Caco-2 (cell line): Measurements from ENCODE around the gene KNDC1. TPM values are rescaled to one million over a fixed set of nuclear protein-coding genes. Genes with fewer than 3 reads are reported as not detected.

ENCODE experiments used
- BruUV-seq: library from RNA; stranded (reverse); fragments of 400-500 nt; replicated peaks from 2 replicates; lab custom pipeline; 2021; lab: Mats Ljungman, UMichigan
- CTCF ChIA-PET: fragments of 300-600 bp; sonication (Branson Sonifier 250); formaldehyde crosslinking; loops from one replicate; lab custom pipeline; 2022; ENCODE audit warnings: antibody characterized with exemption; lab: Charles Lee
- POLR2A ChIA-PET: fragments of 300-600 bp; sonication (Branson Sonifier 250); formaldehyde crosslinking; loops from one replicate; lab custom pipeline; 2022; ENCODE audit warnings: antibody characterized with exemption; lab: Charles Lee
- DNase-seq, 2 experiments: peaks; one replicate each; pipeline versions ENCODE4 v3.0.0 to v3.0.0-alpha.2; 2020 to 2022
- H3K27me3 ChIP-seq: replicated peaks from 2 replicates; pipeline ENCODE4 v1.6.0; 2011; ENCODE audit warnings: low read length; ENCODE audit not compliant: control insufficient read depth, insufficient read depth
- H3K36me3 ChIP-seq: 2 replicates; pipeline ENCODE4 v1.5.1; 2011; ENCODE audit warnings: low read length; ENCODE audit not compliant: control insufficient read depth, insufficient read depth
- H3K4me1 ChIP-seq: fragments of 250-450 bp; sonication (Bioruptor Pico); 2 replicates; pipeline ENCODE4 v1.5.1; 2020; ENCODE audit warnings: mild to moderate bottlenecking
- H3K4me3 ChIP-seq: 2 replicates; pipeline ENCODE4 v1.5.1; 2011; ENCODE audit warnings: low read depth, mild to moderate bottlenecking, control low read depth, low read length
- H3K9me3 ChIP-seq: fragments of 250-450 bp; sonication (Bioruptor Pico); 2 replicates; pipeline ENCODE4 v1.5.1; 2020; ENCODE audit warnings: mild to moderate bottlenecking, moderate library complexity
- H3K27ac Mint-ChIP-seq: one replicate; pipeline ENCODE4 v1.8.0; 2022; ENCODE audit warnings: mixed read lengths; ENCODE audit not compliant: unreplicated experiment
- H3K27me3 Mint-ChIP-seq: one replicate; pipeline ENCODE4 v1.8.0; 2022; ENCODE audit warnings: mixed read lengths; ENCODE audit not compliant: insufficient read depth, unreplicated experiment
- H3K36me3 Mint-ChIP-seq: one replicate; pipeline ENCODE4 v1.8.0; 2022; ENCODE audit warnings: mild to moderate bottlenecking, mixed read lengths; ENCODE audit not compliant: insufficient read depth, unreplicated experiment
- H3K4me1 Mint-ChIP-seq: one replicate; pipeline ENCODE4 v1.8.0; 2022; ENCODE audit warnings: low read depth, mixed read lengths; ENCODE audit not compliant: unreplicated experiment
- H3K4me3 Mint-ChIP-seq: one replicate; pipeline ENCODE4 v1.8.0; 2022; ENCODE audit warnings: mild to moderate bottlenecking, moderate library complexity, mixed read lengths; ENCODE audit not compliant: unreplicated experiment
- H3K9me3 Mint-ChIP-seq: one replicate; pipeline ENCODE4 v1.8.0; 2022; ENCODE audit warnings: mixed read lengths; ENCODE audit not compliant: unreplicated experiment
- intact Hi-C: fragments of 100-400 bp; cut with micrococcal nuclease; formaldehyde crosslinking; loops from one replicate; pipeline ENCODE4 v1.10.0; 2022; ENCODE audit not compliant: unreplicated experiment
- total RNA-seq: library from RNA; stranded (reverse); gene quantifications from 2 replicates; pipeline ENCODE4 v1.2.3, GENCODE V29; 2022
- TF ChIP-seq, protein P1 (sequence below), 2 experiments: fragments of 200-600 bp in 1 of 2; IDR thresholded peaks; 1 replicate in 1 of 2; 2 replicates in 1 of 2; pipeline versions ENCODE4 v1.5.1 to v1.8.0; 2011 to 2022; ENCODE audit warnings: antibody characterized with exemption in 1 of 2, control low read depth in 1 of 2, inconsistent platforms in 1 of 2, low read depth in 1 of 2, low read length in 1 of 2, mild to moderate bottlenecking in 1 of 2, moderate library complexity in 1 of 2; ENCODE audit not compliant: insufficient read depth in 1 of 2, severe bottlenecking in 1 of 2, unreplicated experiment in 1 of 2

Gene KNDC1
- total RNA-seq, 1 experiment from 2014 or later = 3.2 TPM

GRCh38 chr10:133235265-133235855 lies 75.3 kb downstream of the KNDC1 start:
- no peaks in the 10 kb centered on the region; the same call in none of the 2 replicates for H3K27me3 ChIP-seq
- H3K4me1 ChIP-seq = peaks cover 5% of the 10 kb centered on the region; the same call in 1 of the 2 replicates
- ChIA-PET CTCF (no interaction called here), POLR2A (no interaction called here)
- no peak overlapping the region for H3K4me3 ChIP-seq
- intact Hi-C loops = no loop called here
- TF ChIP-seq, protein P1, sequence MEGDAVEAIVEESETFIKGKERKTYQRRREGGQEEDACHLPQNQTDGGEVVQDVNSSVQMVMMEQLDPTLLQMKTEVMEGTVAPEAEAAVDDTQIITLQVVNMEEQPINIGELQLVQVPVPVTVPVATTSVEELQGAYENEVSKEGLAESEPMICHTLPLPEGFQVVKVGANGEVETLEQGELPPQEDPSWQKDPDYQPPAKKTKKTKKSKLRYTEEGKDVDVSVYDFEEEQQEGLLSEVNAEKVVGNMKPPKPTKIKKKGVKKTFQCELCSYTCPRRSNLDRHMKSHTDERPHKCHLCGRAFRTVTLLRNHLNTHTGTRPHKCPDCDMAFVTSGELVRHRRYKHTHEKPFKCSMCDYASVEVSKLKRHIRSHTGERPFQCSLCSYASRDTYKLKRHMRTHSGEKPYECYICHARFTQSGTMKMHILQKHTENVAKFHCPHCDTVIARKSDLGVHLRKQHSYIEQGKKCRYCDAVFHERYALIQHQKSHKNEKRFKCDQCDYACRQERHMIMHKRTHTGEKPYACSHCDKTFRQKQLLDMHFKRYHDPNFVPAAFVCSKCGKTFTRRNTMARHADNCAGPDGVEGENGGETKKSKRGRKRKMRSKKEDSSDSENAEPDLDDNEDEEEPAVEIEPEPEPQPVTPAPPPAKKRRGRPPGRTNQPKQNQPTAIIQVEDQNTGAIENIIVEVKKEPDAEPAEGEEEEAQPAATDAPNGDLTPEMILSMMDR (IDR thresholded peaks at IDR 0.05; ENCODE audit: insufficient read depth in 1 of 2, low read depth in 1 of 2, low read length in 1 of 2, severe bottlenecking in 1 of 2, unreplicated experiment in 1 of 2) = no peak
- Mint-ChIP-seq H3K27me3 (peaks cover 6% of the 10 kb centered on the region), H3K27ac (no peak overlapping the region), H3K4me3 (no peak overlapping the region), H3K9me3 (no peaks in the 10 kb centered on the region), H3K4me1 (no peaks in the 10 kb centered on the region), H3K36me3 (peaks cover 7% of the 10 kb centered on the region)
- BruUV-seq = no TSS peak
- DNase-seq = no peak
- H3K9me3 ChIP-seq = no peaks in the 10 kb centered on the region
- H3K36me3 ChIP-seq = no peaks in the 10 kb centered on the region

GRCh38 chr10:133235932-133236331 lies 75.9 kb downstream of the KNDC1 start:
- Histone ChIP-seq H3K36me3 (no peaks in the 10 kb centered on the region), H3K9me3 (no peaks in the 10 kb centered on the region), H3K4me1 (peaks cover 9% of the 10 kb centered on the region), H3K27me3 (no peaks in the 10 kb centered on the region; the same call in none of the 2 replicates), H3K4me3 (no peak overlapping the region)
- no peaks in the 10 kb centered on the region for H3K9me3 Mint-ChIP-seq
- BruUV-seq = no TSS peak
- H3K27me3 Mint-ChIP-seq = peaks cover 6% of the 10 kb centered on the region
- TF ChIP-seq, protein P1 (IDR thresholded peaks at IDR 0.05; ENCODE audit: insufficient read depth in 1 of 2, low read depth in 1 of 2, low read length in 1 of 2, severe bottlenecking in 1 of 2, unreplicated experiment in 1 of 2) = no peak
- CTCF ChIA-PET = no interaction called here
- intact Hi-C loops = no loop called here
- POLR2A ChIA-PET = no interaction called here
- H3K4me3 Mint-ChIP-seq = no peak overlapping the region
- no peak overlapping the region for H3K27ac Mint-ChIP-seq
- peaks cover 7% of the 10 kb centered on the region for H3K36me3 Mint-ChIP-seq
- H3K4me1 Mint-ChIP-seq = peaks cover 5% of the 10 kb centered on the region
- DNase-seq = no peak

- no peaks in the 10 kb centered on the region; the same call in none of the 2 replicates for H3K27me3 ChIP-seq
- ChIA-PET CTCF (no interaction called here), POLR2A (no interaction called here)
- peaks cover 9% of the 10 kb centered on the region for H3K4me1 Mint-ChIP-seq
- BruUV-seq = no TSS peak
- H3K27ac Mint-ChIP-seq = no peak overlapping the region
- no peaks in the 10 kb centered on the region for H3K36me3 ChIP-seq
- H3K9me3 ChIP-seq = no peaks in the 10 kb centered on the region
- intact Hi-C loops = no loop called here
- H3K36me3 Mint-ChIP-seq = peaks cover 7% of the 10 kb centered on the region
- H3K27me3 Mint-ChIP-seq = peaks cover 3% of the 10 kb centered on the region
- peak overlapping the region; percentile 38 for H3K4me3 ChIP-seq
- H3K9me3 Mint-ChIP-seq = no peaks in the 10 kb centered on the region
- peaks cover 16% of the 10 kb centered on the region for H3K4me1 ChIP-seq
- no peak for DNase-seq
- TF ChIP-seq, protein P1 (IDR thresholded peaks at IDR 0.05; ENCODE audit: insufficient read depth in 1 of 2, low read depth in 1 of 2, low read length in 1 of 2, severe bottlenecking in 1 of 2, unreplicated experiment in 1 of 2) = no peak
- H3K4me3 Mint-ChIP-seq = peak overlapping the region; percentile 63
These were observed 76.6 kb downstream of the KNDC1 start for GRCh38 chr10:133236401-133237240.
